Eye (tissue), 1 donor: Measurements from ENCODE around the gene CRB3.

Source experiments
- DNase-seq: peaks from one replicate; pipeline ENCODE4 v3.0.0-alpha.2; 2015

The CRB3 gene

DNA sequence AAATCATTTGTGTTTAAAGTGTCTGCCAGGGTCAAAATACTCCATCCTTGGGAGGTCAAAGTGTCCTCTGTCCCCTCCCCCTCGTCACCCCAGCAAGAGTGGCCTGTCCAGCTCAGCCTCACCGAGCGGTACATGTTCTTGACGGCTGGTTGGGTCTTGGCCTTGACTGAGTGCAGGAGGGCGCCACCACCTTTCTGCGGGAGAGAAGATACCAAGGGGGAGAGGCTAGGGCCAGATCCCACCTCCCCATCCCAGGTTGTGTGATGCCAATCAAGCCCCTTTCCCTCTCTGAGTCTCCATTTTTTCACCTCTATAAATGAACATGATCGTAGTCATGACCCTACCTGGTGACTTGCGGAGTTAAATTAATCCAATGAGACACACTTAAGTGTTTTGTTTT lies 6.1 kb downstream of the CRB3 start:
- DNase-seq = no peak

DNA sequence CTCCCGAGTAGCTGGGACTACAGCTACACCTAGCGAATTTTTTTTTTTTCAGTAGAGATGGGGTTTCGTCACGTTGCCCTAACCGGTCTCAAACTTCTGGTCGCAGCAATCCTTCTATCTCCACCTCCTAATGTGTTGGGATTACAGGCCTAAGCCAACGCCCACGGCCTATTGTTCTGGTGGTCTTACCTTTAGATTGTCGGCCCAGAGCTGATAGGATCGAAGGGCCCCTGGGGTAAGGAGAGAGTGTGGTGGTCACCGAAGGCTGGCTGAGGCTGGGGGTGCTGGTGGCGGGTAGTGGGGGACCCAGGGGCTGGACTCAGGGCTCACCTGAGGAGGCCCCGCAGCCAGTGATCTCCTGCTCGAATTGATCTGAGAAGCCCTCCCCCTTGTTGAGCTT lies 7.0 kb downstream of the CRB3 start:
- no peak for DNase-seq

DNA sequence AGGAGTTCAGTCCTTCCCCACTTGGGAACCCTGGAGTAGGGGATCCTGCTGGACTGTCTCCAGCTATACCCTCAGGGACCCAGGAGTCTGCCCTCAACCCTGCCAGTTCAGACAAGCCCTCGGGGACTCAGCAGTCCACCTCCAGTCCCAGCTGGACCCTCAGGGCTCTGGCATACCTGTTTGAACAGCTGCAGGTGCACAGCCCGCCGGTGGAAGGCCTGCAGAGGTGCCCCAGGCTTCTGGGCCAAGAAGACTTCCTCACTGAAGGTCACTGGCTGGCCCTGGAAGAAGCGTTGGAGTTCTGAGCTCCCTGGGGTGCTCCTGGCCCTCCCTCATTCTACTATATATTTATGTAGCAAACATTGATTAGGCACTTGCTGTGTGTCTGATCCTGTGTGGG lies 8.6 kb downstream of the CRB3 start:
- DNase-seq = no peak

DNA sequence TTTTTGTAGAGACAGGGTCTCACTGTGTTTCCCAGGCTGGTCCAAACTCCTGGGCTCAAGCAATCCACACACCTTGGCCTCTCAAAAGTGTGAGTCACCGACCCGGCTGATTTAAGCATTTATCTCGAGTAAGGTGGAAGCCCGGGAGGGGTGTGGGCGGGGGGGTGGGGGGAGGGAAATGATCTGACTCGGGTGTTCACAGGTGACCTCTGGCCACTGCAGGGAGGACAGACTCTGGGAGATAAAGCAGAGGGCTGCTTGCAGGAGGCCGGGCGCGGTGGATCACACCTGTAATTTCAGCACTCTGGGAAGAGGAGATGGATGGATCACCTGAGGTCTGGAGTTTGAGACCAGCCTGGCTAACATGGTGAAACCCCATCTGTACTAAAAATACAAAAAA lies 9.6 kb downstream of the CRB3 start:
- no peak for DNase-seq

DNA sequence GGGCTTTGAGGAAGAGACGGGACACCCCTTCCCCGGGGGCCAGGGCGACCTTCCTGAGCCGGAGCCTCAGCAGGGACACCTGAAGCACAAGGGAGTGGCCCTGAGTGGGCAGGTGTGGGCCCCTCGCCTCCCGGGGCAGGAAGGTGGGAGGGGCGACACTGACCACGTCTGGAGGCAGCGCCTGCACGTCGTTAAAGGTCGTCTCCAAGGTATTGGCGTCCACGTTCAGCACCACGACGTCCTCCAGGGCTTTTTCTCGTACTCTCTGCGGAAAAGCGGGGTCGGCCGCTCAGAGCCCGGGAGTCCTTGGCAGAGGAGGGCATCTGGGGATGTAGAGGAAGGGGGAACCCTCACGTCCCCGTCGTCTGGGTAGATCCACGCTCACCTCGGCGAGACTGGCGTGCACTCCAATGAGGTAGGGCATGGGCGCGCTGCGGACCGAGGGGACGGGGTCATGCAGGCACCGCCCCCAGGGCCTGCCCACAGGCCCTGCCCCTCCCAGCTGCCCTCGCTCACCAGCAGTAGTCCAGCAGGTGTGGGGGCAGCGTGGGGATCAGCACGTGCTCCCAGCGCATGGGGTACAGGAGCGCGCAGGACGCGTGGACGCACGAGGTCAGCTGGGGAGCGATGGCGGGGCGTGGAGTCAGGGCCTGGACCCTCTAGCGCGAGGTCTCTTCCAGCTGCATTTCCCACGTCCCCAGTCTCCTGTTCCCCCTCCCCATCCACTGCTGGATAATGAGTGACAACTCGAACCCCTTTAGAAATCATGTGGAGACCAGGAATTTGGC lies 11.4 kb downstream of the CRB3 start:
- DNase-seq = no peak

DNA sequence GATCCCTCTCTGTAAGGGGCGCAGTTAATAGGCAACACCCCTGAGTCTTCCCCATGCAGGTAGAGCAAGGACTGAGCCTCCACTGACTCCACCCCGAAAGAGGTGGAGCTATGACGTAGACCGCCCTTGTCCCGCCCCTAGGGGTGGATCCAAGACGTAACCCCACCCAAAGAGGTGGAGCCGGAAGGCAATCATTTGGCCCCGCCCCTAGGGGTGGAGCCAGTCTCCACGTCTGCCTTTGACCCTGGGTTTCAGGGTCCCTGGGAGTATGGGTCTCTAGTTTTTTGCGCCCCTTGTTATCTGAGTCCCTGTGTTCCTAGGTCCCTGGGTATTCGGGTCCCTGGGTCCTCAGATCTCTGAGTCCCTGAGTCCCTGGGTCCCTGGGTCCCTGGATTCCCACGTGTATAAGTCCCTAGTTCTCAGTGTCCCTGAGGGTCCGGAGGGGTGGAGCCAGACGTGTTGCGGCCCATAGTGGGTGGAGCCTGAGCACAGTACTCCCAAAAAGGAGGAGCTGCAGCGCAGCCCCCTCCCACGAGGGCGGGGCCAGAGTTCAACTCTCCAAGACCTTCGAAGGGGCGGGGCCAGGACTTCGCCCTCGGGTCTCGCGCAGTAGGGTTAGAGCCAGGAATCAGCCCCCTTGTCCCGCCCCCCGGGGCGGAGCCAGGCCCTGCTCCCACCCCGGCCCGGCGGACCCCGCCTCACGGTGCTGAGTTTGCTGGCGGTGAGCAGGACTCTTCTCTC lies 12.3 kb downstream of the CRB3 start:
- DNase-seq = peak; percentile 92

DNA sequence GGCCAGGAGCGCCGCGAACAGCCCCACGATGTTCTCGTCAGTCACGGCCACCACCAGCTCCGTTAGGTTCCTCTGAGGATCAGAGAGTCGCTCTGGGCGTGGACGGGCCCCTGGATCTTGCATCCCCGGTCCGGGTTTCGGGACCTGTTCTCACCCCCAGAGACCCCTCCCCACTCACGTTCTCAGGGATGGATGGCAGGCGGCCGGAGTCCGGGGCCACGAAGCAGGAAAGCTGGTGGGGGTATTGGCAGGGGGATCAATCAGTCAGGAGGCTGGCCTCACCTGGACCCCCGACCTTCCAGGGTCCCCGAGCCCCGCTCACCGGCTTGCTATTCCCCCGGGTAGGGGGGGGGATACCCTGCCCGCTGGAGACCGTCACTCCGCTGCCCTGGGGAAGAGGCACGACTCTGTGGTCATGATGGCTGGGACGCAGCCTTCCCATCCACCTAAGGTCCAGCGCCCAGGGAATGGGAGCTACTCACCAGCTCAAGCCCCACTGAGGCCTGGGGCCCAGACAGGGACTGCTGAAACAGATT lies 12.9 kb downstream of the CRB3 start:
- no peak for DNase-seq

DNA sequence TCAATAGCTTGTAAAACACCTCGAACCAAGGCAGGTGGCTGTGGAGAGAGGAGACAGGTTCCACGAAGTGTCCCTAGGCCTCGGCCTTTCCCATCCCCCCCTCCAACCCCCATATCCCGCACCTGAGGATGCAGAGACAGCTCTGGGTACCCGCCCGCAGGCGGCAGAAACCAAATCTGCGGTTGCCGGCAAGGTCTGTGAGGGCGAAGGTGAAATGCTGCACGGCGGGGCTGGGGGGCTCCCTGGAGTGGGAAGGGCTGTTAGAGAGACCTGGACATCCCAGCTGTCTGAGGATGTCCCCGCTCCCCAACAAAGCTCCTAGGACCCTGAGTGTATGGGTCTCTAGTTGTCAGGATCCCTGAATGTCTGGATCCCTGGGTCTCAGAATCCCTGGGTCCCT lies 14.7 kb downstream of the CRB3 start:
- DNase-seq = no peak

DNA sequence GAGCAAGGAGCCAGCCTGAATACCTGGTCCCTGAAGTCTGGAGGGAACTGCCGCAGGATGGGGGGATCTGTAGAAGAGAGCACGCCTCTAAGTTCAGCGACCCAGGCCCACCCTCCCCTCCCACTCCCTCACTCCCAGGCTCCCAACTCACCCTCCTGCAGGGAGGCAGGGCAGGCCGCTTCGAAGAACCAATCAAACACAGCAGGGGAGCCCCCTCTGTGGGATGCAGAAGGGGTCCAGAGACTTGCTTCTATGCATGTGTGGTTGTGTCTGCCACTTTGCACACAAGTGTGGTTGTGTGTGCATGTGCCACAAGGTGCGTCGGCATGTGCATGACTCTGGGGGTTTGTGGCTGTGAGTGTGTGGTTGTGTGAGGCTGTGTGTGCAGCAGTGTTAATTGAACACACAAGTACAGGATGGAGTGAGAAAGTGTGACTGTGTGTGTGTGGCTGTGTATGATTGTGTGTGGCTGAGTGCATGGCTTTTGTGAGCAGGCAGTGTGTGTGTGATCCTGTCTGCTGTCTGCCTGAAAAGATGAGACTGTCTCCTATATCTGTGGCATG lies 15.8 kb downstream of the CRB3 start:
- DNase-seq = no peak

DNA sequence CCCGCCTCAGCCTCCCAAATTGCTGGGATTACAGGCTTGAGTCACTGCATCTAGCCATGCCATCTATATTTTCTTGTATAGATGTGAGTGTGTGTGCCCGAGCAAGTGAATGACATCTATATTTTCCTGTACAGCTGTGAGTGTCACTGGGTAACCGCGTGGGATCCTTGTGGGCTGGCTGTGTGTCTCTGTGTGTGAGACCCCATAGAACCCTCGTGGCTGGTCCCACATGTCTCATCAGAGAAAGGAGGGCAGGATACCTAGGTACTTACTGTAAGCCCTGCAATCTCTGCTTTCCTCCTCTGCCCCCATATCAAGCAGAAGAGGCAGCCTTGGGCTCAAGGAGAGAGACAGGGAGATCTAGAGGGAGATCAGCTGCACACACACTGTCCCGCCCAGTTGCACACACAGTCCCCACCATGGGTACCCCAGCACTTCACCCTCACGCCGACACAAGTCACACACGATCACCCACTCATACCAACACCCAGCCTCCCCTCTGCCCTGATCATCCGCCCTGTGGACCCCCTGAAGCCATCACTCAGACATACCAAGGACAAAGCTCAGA lies 16.9 kb downstream of the CRB3 start:
- no peak for DNase-seq

DNA sequence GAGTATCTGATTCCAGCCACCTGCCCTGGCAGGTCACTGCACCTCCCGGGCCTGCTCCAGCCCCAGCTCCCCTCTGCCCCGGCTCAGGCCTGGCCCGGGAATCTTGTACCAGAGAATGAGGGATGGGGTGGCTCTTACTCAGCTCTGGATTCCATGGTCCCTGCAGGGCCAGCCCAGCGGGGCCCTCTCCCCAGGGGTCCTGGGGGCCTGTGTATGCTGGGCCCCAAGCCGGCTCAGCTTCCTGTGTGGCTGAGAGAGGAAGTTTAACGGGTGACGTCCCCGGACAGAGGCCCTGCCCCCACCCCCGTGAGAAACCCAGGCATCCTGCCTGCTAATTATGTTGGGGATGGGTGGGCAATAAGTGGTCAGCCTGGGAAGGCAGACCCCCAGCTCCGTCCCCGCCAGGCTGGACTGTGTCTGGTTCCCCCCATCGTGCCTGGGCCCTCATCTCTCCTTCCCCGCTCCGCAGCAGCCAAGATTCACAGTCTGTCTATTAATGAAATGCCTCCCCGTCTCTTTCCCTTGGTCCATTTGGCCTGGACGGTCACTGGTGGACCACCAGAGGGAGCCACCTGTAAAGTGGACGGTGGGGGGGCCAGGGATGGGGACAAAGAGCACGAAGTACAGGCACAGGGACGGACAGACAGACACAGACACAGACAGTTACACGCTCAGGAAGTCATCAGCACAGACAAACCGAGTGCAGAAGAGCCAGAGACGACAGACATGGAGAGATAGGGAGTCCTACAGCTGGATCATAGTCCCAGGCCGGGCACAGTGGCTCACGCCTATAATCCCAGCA lies 17.7 kb downstream of the CRB3 start, which contains the start of gene DENND1C:
TSS of gene DENND1C (minus strand) at position 247 of the 802 bp plus-strand sequence. CDS start at position 155, 92 bp downstream.
- DNase-seq = peak; percentile 53

DNA sequence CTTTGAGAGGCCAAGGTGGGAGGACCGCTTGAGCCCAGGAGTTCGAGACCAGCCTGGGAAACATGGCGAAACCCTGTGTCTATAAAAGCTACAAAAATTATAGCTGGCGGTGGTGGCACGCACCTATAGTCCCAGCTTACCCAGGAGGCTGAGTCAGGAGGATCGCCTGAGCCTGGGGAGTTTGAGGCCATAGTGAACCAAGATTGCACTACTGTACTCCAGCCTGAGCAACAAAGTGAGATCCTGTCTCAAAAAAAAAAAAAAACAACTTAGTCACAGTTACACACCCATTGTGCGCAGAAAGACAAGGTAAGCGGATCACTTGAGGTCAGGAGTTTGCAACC lies 18.2 kb downstream of the CRB3 start:
- no peak for DNase-seq

DNA sequence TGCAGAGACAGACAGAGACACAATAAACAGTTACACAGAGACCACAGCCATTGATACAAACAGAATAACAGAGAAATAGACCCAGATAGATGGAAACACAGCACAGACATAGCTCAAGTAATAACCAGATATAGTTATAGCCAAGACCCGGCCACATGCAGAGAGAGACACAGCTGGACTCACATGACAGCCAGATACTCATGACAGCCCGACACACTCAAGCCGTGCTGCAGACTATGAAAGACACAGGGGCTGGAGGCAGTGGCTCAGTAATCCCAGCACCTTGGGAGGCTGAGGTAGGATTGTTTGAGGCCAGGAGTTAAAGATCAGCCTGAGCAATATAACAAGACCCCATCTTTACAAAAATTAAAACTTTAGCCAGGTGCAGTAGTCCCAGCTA lies 19.2 kb downstream of the CRB3 start:
- no peak for DNase-seq

DNA sequence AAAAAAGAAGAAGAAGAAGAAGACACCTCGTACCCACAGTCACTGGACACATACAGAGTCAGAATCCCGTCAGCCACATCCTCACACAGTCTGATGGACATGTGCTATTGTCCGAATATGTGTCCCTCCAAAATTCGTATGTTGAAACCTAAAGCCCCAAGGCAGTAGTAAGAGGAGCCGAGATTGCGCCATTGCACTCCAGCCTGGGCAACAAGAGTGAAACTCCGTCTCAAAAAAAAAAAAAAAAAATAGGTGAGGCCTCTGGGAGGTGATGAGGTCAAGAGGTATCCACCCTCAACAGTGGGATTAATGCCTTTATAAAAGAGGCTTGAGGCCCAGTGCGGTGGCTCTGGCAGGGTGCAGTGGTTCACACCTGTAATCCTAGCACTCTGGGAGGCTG lies 20.2 kb downstream of the CRB3 start:
- no peak for DNase-seq

DNA sequence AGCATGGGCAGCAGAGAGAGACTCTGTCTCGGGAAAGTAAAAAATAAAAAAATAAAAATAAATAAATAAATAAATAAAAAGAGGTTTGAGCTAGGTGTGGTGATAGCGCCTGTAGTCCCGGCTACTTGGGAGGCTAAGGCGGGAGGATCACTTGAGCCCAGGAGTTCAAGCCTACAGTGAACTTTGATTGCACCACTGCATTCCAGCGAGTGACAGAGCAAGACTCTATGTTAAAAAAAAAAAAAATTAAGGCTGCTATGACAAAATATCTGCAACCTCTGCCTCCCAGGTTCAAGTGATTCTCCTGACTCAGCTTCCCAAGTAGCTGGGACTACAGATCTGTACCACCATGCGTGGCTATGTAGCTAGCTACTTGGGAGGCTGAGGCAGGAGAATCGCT lies 20.8 kb downstream of the CRB3 start:
- DNase-seq = no peak

DNA sequence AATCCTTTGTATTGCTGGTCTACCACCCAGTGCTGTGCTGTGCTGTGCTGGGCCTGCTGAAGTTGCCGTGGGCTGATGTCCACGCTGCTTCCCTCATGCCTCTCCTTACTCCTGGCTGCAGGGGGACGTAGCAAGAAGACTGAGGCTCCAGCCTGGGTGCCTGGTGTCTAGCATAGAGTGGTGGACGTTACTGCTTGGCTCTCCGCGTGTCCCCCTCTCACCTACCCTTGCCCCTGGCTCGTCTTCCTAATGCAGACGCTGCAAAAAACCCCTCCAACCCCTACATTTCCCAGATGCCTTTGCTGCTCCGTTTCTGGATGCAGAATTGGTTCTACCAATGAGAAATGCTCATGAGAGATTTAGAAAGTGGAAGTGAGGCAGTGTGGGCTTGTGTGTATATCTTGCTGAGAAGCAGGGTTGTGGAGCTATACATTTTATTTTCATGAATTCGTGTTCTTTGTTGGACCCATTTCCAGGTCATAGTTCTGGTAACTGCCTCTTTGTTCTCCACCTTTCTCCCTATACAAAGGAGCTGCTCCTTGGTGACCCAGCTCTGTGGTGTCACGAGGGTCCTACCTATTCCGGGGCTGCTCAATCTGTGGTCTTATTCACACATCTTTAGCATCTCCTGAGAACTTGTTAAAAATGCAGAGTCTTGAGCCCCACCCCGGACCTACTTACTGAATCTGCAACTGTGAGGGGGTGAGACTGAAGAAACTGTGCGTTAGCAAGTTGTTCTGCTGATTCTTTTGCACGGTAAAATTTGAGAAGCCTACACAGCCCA lies 25.4 kb downstream of the CRB3 start:
- DNase-seq = no peak

DNA sequence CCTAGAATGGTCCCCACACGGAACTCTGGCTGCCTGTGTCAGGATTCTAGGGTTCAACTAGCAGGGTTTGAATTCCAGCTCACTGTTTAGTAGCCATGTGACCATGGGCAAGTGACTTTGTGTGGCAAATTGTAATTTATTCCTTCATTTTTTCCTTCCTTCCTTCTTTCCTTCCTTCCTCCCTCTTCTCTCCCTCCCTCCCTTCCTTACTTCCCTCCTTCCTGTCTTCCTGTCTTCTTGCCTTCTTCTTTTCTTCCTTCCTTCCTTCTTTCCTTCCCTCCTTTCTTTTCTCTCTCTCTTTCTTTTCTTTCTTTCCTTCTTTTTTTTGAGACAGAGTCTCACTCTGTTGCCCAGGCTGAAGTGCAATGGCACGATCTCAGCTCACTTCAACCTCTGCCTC lies 26.1 kb downstream of the CRB3 start:
- DNase-seq = no peak

DNA sequence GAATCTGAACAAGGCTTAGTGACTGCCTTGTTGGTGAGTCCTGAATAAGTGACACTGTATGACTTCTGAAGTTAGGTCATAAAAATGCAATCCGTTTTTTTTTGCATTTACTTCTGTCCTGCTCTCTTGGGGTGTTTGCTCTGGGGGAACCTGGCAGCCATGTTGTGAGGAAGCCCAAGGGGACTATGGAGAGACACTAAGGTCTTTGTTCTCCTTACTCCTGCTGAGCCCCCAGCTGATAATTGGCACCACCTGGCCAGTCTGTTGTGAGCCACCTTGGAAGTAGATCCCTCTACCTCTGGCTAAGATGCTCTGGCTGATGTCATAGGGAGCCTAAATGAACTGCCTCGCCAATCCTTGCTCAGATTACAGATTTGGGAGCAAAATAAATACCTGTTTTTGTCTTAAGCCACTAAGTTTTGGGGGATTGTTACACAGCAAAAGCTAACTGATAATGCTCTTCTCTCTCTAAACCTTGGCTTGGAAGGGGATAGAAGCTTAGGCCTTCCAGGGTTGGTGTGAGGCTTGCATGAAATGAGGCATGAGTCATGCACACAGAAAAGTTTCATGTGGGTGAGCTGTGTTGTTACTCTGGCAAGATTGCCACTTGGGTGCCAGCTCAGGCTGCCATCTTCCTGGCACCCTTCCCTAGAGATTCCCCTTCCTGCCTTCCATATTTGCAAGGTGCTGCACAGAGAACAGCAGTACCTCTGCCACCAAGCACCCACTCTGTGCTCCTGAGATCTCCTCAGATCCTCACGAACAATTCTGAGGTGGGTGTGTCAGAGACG lies 27.9 kb downstream of the CRB3 start:
- DNase-seq = no peak

DNA sequence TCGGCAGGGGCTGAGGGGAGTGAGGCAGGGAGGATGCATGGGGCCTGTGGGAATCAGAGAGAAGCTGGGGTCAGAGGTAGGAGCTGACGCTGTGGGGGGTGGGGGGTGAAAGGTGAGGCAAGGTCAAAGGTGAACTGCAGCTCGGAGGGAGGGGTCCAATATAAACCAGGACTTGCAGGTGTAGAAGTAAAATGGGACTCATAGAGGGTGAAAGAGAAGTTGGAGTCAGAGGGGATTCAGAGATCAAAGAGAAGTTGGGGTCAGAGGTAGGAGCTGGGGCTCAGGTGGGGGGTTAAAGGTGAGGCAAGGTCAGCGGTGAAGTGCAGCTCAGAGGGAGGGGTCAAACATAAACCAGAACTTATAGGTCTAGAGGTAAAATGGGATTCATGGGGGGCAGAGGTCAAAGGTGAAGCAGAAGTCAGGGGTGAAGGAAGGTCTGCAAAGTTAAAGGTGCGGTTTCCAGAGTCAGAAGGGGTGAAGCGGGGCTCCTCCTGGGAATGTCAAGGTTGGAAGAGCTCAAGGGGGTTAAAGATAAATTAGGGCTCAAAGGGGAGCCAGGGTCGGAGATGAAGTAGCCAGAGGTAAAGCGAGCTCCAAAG lies 30.5 kb downstream of the CRB3 start:
- no peak for DNase-seq

DNA sequence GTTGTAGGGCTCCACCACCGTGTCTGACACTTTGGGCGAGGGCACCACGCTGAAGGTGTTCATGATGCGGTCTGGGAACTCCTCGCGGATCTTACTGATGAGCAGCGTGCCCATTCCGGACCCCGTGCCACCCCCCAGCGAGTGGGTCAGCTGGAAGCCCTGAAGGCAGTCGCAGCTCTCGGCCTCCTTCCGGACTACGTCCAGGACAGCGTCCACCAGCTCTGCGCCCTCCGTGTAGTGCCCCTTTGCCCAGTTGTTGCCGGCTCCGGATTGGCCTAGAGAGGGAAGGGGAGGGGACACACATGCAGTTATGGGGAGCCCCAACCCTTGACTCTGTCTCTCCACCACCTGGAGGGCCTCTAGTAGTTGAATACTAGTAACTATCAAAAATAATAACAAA lies 31.9 kb downstream of the CRB3 start:
- no peak for DNase-seq
